ENCODE measurements around the gene SMARCE1.
"Not testable (repeated sequence)": the region's sequence is repeated elsewhere in the genome, so short reads cannot be mapped to it uniquely, and the experiment has no call there.

The SMARCE1 gene

GRCh38 chr17:40611840-40612474 is 35.7 kb downstream of the SMARCE1 start:
- no peak for DNase-seq (ENCODE audit: low read depth)

GRCh38 chr17:40610359-40610758 is 37.3 kb downstream of the SMARCE1 start:
- DNase-seq (ENCODE audit: low read depth) = no peak

GRCh38 chr17:40608061-40608581 is 39.5 kb downstream of the SMARCE1 start:
- no peak for DNase-seq (ENCODE audit: low read depth)

- DNase-seq (ENCODE audit: low read depth) = no peak
Observed at GRCh38 chr17:40607641-40608040, 40.0 kb downstream of the SMARCE1 start.

GRCh38 chr17:40606548-40607353 is 40.9 kb downstream of the SMARCE1 start:
- no peak for DNase-seq (ENCODE audit: low read depth)

- DNase-seq (ENCODE audit: low read depth) = no peak
Observed at GRCh38 chr17:40605306-40605705, 42.3 kb downstream of the SMARCE1 start.

GRCh38 chr17:40604327-40605080 is 43.1 kb downstream of the SMARCE1 start:
- no peak for DNase-seq (ENCODE audit: low read depth)

- no peak for DNase-seq (ENCODE audit: low read depth)
Observed at GRCh38 chr17:40602445-40603443, 44.9 kb downstream of the SMARCE1 start.

GRCh38 chr17:40600486-40601046 is 47.1 kb downstream of the SMARCE1 start:
- no peak for DNase-seq (ENCODE audit: low read depth)

GRCh38 chr17:40599468-40599763 is 48.2 kb downstream of the SMARCE1 start:
- DNase-seq (ENCODE audit: low read depth) = no peak

- DNase-seq (ENCODE audit: low read depth) = no peak
Observed at GRCh38 chr17:40598619-40599467, 48.8 kb downstream of the SMARCE1 start.

- DNase-seq (ENCODE audit: low read depth) = no peak
Observed at GRCh38 chr17:40598301-40598618, 49.4 kb downstream of the SMARCE1 start.

GRCh38 chr17:40597556-40598300 is 49.9 kb downstream of the SMARCE1 start:
- DNase-seq (ENCODE audit: low read depth) = no peak

GRCh38 chr17:40597156-40597555 is 50.5 kb downstream of the SMARCE1 start:
- DNase-seq (ENCODE audit: low read depth) = no peak

GRCh38 chr17:40596261-40596919 is 51.2 kb downstream of the SMARCE1 start:
- DNase-seq (ENCODE audit: low read depth) = no peak

- no peak for DNase-seq (ENCODE audit: low read depth)
Observed at GRCh38 chr17:40590742-40591141, 56.9 kb downstream of the SMARCE1 start.

GRCh38 chr17:40588552-40588951 is 59.1 kb downstream of the SMARCE1 start:
- DNase-seq (ENCODE audit: low read depth) = no peak

- not testable (repeated sequence) for DNase-seq (ENCODE audit: low read depth)
Observed at GRCh38 chr17:40586264-40586663, 61.4 kb downstream of the SMARCE1 start.

- DNase-seq (ENCODE audit: low read depth) = not testable (repeated sequence)
Observed at GRCh38 chr17:40584950-40585349, 62.7 kb downstream of the SMARCE1 start.
